Measurements from ENCODE around the gene PSMG3.
"Not testable (repeated sequence)": the region's sequence is repeated elsewhere in the genome, so short reads cannot be mapped to it uniquely, and the experiment has no call there.

The PSMG3 gene

GRCh38 chr7:1590887-1591286, 21.1 kb upstream of the PSMG3 start:
- no peak overlapping the region for H3K27ac Mint-ChIP-seq

GRCh38 chr7:1590476-1590875, 20.6 kb upstream of the PSMG3 start:
- H3K9me3 Mint-ChIP-seq = no peaks in the 10 kb centered on the region
- no peak overlapping the region for H3K27ac Mint-ChIP-seq
- no peak for DNase-seq (ENCODE audit: low spot score in 2 of 2)
- peaks cover 21% of the 10 kb centered on the region for H3K4me1 Mint-ChIP-seq
- peaks cover 6% of the 10 kb centered on the region for H3K36me3 Mint-ChIP-seq
- H3K4me3 Mint-ChIP-seq = no peak overlapping the region
- no peak for ATAC-seq

More at GRCh38 chr7:1590887-1591286, 21.1 kb upstream of the PSMG3 start:
- no peak for ATAC-seq
- Mint-ChIP-seq H3K4me1 (peaks cover 21% of the 10 kb centered on the region), H3K4me3 (no peak overlapping the region), H3K9me3 (no peaks in the 10 kb centered on the region), H3K36me3 (peaks cover 6% of the 10 kb centered on the region)
- DNase-seq (ENCODE audit: low spot score in 2 of 2) = no peak

GRCh38 chr7:1588978-1589377, 19.1 kb upstream of the PSMG3 start:
- ATAC-seq (no peak), DNase-seq (ENCODE audit: low spot score in 2 of 2) (no peak)
- Mint-ChIP-seq H3K36me3 (peaks cover 6% of the 10 kb centered on the region), H3K27ac (no peak overlapping the region), H3K4me3 (no peak overlapping the region), H3K4me1 (peaks cover 21% of the 10 kb centered on the region), H3K9me3 (no peaks in the 10 kb centered on the region)

DNA sequence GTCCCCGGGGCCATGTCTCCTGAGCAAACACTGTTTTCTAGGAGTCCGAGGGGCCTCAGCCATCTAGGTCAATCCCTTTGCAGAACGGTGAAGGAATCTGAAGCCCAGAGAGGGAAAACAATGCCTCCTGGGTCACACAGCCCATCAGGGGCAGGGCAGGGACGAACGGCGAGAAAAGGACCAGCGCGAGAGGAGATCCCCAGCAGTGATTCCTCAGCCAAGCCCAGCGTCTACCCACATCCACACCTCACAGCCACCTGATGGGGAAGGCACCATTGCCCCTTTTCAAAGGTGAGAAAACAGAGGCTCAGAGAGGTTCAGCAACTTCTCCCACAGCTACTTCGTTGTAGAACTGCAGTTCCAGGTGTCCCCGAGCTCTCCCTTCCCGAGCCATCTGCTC, 17.9 kb upstream of the PSMG3 start:
- Mint-ChIP-seq H3K4me3 (no peak overlapping the region), H3K4me1 (peaks cover 16% of the 10 kb centered on the region), H3K27ac (no peak overlapping the region), H3K36me3 (peaks cover 6% of the 10 kb centered on the region), H3K9me3 (no peaks in the 10 kb centered on the region)
- no peak for ATAC-seq
- DNase-seq (ENCODE audit: low spot score in 2 of 2) = no peak

- peaks cover 6% of the 10 kb centered on the region for H3K36me3 Mint-ChIP-seq
- H3K4me1 Mint-ChIP-seq = peaks cover 9% of the 10 kb centered on the region
- ATAC-seq = no peak
- no peak for DNase-seq (ENCODE audit: low spot score in 2 of 2)
- H3K9me3 Mint-ChIP-seq = no peaks in the 10 kb centered on the region
- H3K27ac Mint-ChIP-seq = no peak overlapping the region
- no peak overlapping the region for H3K4me3 Mint-ChIP-seq
Measured at GRCh38 chr7:1586827-1587705, 17.2 kb upstream of the PSMG3 start.

GRCh38 chr7:1586126-1586826, 16.4 kb upstream of the PSMG3 start:
- H3K36me3 Mint-ChIP-seq = peaks cover 6% of the 10 kb centered on the region
- H3K9me3 Mint-ChIP-seq = no peaks in the 10 kb centered on the region
- ATAC-seq (no peak), DNase-seq (ENCODE audit: low spot score in 2 of 2) (no peak)
- H3K4me1 Mint-ChIP-seq = peaks cover 2% of the 10 kb centered on the region
- H3K27ac Mint-ChIP-seq = no peak overlapping the region
- no peak overlapping the region for H3K4me3 Mint-ChIP-seq

- Mint-ChIP-seq H3K27ac (no peak overlapping the region), H3K9me3 (no peaks in the 10 kb centered on the region), H3K4me3 (no peak overlapping the region), H3K36me3 (peaks cover under 1% of the 10 kb centered on the region), H3K4me1 (peaks cover 2% of the 10 kb centered on the region)
- DNase-seq (ENCODE audit: low spot score in 2 of 2) = no peak
- ATAC-seq = peak; percentile 8
Measured at GRCh38 chr7:1585142-1585981, 15.5 kb upstream of the PSMG3 start.

DNA sequence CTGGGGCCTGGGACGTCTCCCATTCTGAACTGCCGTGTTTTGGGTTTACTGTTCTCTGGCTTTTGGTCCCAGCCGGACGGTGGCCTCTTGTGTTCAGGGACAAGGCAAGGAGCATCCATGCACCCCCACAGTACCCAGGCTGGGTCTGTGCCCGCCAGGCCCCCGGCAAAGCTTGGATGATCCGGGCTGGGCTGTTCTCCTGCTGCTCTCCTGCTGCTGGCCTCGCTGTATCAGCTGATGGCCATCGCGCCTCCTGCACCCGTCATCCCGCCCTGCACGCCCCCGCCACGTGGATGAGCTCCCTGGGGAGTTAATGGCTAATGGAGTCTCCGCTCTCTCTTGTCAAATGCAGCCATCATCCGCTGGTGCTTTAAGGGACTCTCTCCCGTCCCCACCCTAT, 14.9 kb upstream of the PSMG3 start:
- H3K4me3 Mint-ChIP-seq = no peak overlapping the region
- H3K36me3 Mint-ChIP-seq = no peaks in the 10 kb centered on the region
- H3K27ac Mint-ChIP-seq = no peak overlapping the region
- H3K9me3 Mint-ChIP-seq = no peaks in the 10 kb centered on the region
- ATAC-seq (no peak), DNase-seq (ENCODE audit: low spot score in 2 of 2) (no peak)
- peaks cover 8% of the 10 kb centered on the region for H3K4me1 Mint-ChIP-seq

DNA sequence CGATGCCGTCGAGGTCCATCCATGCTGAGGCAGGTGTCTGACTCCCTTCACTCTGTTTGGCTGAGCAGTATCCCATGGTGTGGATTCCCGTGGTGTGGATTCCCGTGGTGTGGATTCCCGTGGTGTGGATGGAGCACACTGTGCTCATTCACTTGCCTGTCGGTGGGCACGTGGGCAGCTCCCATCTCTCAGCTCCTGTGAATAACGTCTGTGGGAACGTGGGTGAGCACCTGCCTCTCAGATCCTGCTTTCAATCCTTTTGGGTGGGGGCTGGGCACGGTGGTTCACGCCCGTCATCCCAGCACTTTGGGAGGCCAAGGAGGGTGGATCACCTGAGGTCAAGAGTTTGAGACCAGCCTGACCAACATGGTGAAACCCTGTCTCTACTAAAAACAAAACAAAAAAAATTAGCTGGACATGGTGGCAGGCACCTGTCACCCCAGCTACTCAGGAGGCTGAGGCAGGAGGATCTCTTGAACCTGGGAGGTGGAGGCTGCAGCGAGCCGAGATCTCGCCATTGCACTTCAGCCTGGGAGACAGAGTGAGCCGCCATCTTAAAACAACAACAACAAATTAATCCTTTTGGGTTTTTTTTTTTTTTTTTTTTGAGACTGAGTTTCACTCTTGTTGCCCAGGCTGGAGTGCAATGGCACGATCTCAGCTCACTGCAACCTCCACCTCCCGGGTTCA, 13.6 kb upstream of the PSMG3 start:
- H3K9me3 Mint-ChIP-seq; H3K4me3 Mint-ChIP-seq; DNase-seq (ENCODE audit: low spot score in 2 of 2); H3K27ac Mint-ChIP-seq; H3K36me3 Mint-ChIP-seq; ATAC-seq: not testable (repeated sequence)
- peaks cover 14% of the 10 kb centered on the region for H3K4me1 Mint-ChIP-seq

DNA sequence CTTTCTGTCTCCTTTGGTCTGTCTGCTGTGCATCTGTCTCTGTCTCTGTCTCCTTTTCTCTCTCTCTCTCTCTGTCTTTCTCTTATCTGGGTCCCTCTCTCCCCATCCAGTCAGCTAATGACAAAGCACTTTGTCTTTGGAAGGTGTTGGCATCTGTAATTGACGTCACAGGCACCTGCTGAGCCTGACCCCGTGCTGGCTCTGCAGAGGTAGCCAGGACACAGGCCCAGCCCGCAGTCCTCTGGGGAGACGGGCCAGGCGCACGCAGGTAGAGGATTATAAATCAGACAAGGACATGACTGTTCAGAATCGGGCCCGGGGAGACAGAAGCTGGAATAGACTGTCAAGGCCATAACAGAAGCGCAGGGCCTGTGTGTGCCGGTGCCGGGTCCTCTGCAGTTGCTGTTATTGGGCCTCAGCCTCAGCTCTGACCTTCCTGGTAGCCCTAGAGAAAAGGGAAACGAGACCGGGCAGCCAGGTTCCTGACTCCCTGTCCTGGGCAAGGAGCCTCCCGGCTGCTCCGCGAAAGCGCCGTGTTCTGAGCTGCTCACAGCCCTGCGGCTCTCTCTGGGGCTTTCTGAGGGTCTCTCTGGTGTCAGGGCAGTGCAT, 10.7 kb upstream of the PSMG3 start:
- no peak for ATAC-seq
- DNase-seq (ENCODE audit: low spot score in 2 of 2) = no peak
- Mint-ChIP-seq H3K4me1 (peaks cover 14% of the 10 kb centered on the region), H3K36me3 (no peaks in the 10 kb centered on the region), H3K27ac (peak overlapping the region; percentile 2), H3K9me3 (no peaks in the 10 kb centered on the region), H3K4me3 (no peak overlapping the region)

DNA sequence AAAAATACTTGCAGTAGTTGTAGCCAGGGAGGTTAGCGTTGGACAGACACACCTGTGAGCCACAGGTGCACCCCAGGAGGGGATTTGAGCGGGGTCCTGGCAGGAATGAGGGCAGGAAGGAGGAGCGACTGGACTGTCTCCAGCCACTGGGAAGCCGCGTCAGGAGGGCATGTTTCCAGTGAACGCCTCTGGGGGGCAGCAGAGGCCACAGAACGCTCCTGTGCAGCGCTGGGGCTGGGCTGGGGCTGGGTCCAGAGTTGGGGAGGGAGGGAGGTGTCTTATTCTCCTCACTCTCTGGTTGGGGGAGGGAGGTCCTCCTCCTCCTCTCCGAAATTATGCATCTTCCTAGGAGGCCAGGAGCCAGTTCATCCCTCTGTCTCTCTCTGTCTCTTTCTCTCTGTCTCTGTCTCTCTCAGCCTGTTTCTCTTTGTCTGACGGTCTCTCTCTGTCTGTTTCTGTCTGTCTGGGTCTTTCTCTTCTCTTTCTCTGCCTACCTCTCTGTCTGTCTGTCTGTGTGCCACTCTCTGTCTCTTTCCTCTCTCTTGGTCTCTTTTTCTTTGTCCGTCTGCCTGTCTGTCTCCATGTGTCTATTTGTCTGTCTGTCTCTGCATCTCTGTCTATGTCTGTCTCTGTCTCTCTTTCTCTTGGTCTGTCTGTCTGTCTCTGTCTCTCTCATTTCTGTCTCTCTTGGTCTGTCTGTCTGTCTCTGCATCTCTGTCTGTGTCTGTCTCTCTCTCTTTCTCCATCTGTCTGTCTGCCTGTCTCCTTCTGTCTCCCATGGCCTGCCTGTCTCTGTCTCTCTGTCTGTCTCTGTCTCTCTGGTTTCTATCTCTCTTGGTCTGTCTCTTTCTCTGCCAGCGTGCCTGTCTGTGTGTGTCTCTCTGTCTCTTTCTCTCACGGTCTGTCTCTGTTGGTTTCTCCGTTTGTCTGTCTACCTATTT, 9.9 kb upstream of the PSMG3 start:
- ATAC-seq (peak; percentile 93), DNase-seq (ENCODE audit: low spot score in 2 of 2) (peak; percentile 56 to 85)
- no peaks in the 10 kb centered on the region for H3K36me3 Mint-ChIP-seq
- peaks cover 14% of the 10 kb centered on the region for H3K4me1 Mint-ChIP-seq
- no peak overlapping the region for H3K4me3 Mint-ChIP-seq
- peak overlapping the region; percentile 2 for H3K27ac Mint-ChIP-seq
- no peaks in the 10 kb centered on the region for H3K9me3 Mint-ChIP-seq

- H3K36me3 Mint-ChIP-seq = no peaks in the 10 kb centered on the region
- no peak overlapping the region for H3K4me3 Mint-ChIP-seq
- no peaks in the 10 kb centered on the region for H3K9me3 Mint-ChIP-seq
- no peak for DNase-seq (ENCODE audit: low spot score in 2 of 2)
- no peak for ATAC-seq
- no peak overlapping the region for H3K27ac Mint-ChIP-seq
- H3K4me1 Mint-ChIP-seq = peaks cover 14% of the 10 kb centered on the region
Measured at GRCh38 chr7:1578513-1578912, 8.7 kb upstream of the PSMG3 start.

GRCh38 chr7:1576521-1577253, 6.9 kb upstream of the PSMG3 start:
- DNase-seq (ENCODE audit: low spot score in 2 of 2) (no peak), ATAC-seq (no peak)
- H3K4me3 Mint-ChIP-seq = no peak overlapping the region
- H3K27ac Mint-ChIP-seq = no peak overlapping the region
- H3K36me3 Mint-ChIP-seq = no peaks in the 10 kb centered on the region
- H3K4me1 Mint-ChIP-seq = peaks cover 22% of the 10 kb centered on the region
- no peaks in the 10 kb centered on the region for H3K9me3 Mint-ChIP-seq

All from stimulated activated effector memory CD8-positive, alpha-beta T cell treated with anti-CD3 and anti-CD28 coated beads, Interleukin-12 subunit alpha, Interleukin-12 subunit beta, amount 100 ng/mL, for 72 hours (primary cell).